HG02870 (cell line): Measurements from ENCODE around the gene SASH1.
A peak's percentile ranks its signal among the peaks of the same experiment; 100 is the strongest.
"Not testable (repeated sequence)": the region's sequence is repeated elsewhere in the genome, so short reads cannot be mapped to it uniquely, and the experiment has no call there.

Source experiments
- ATAC-seq: cut with Tn5 transposase; IDR thresholded peaks from one replicate; pipeline ENCODE4 v1.9.1; 2021; ENCODE audit warnings: mild to moderate bottlenecking, moderate library complexity; ENCODE audit not compliant: unreplicated experiment

The SASH1 gene

GRCh38 chr6:148572676-148573335 lies 230.2 kb downstream of the SASH1 start:
- no peak for ATAC-seq

GRCh38 chr6:148573922-148574321 lies 231.3 kb downstream of the SASH1 start:
- ATAC-seq: no peak

GRCh38 chr6:148577687-148578488 lies 235.2 kb downstream of the SASH1 start:
- ATAC-seq: peak; percentile 99

GRCh38 chr6:148578489-148578814 lies 235.8 kb downstream of the SASH1 start:
- ATAC-seq: peak; percentile 28

GRCh38 chr6:148578837-148579565 lies 236.4 kb downstream of the SASH1 start:
- ATAC-seq: no peak

- ATAC-seq: no peak
These were observed 237.8 kb downstream of the SASH1 start for GRCh38 chr6:148580442-148580841.

- ATAC-seq: no peak
These were observed 241.0 kb downstream of the SASH1 start for GRCh38 chr6:148583631-148584030.

GRCh38 chr6:148585641-148586040 lies 243.0 kb downstream of the SASH1 start:
- not testable (repeated sequence) for ATAC-seq

- ATAC-seq: no peak
These were observed 248.2 kb downstream of the SASH1 start for GRCh38 chr6:148590883-148591282.

- no peak for ATAC-seq
These were observed 249.0 kb downstream of the SASH1 start for GRCh38 chr6:148591656-148592055.

- no peak for ATAC-seq
These were observed 250.6 kb downstream of the SASH1 start for GRCh38 chr6:148593130-148593812.

- no peak for ATAC-seq
These were observed 251.2 kb downstream of the SASH1 start for GRCh38 chr6:148593813-148594170.

GRCh38 chr6:148595550-148595949 lies 252.9 kb downstream of the SASH1 start:
- no peak for ATAC-seq

GRCh38 chr6:148596891-148597455 lies 254.3 kb downstream of the SASH1 start:
- ATAC-seq: no peak

GRCh38 chr6:148598724-148599123 lies 256.1 kb downstream of the SASH1 start:
- no peak for ATAC-seq

- no peak for ATAC-seq
These were observed 257.4 kb downstream of the SASH1 start for GRCh38 chr6:148599967-148600426.
